NCI-H2171 (cell line): ENCODE results near the gene SLC26A4.

Experiments used
- DNase-seq: peaks from one replicate; lab custom pipeline; 2025; lab: John Stamatoyannopoulos, UW

Gene SLC26A4

GRCh38 chr7:107661081-107661864, 645 bp downstream of the SLC26A4 start:
- DNase-seq, result peak; percentile 68

- no peak for DNase-seq
Measured at GRCh38 chr7:107661865-107662379, 1.3 kb downstream of the SLC26A4 start.

- DNase-seq, result no peak
Measured at GRCh38 chr7:107663196-107663595, 2.6 kb downstream of the SLC26A4 start.

- DNase-seq, result no peak
Measured at GRCh38 chr7:107666790-107667189, 6.2 kb downstream of the SLC26A4 start.

GRCh38 chr7:107667341-107667740, 6.7 kb downstream of the SLC26A4 start:
- DNase-seq, result no peak

GRCh38 chr7:107668296-107668695, 7.7 kb downstream of the SLC26A4 start:
- DNase-seq, result no peak

- no peak for DNase-seq
Measured at GRCh38 chr7:107672183-107672582, 11.6 kb downstream of the SLC26A4 start.

GRCh38 chr7:107676249-107676648, 15.6 kb downstream of the SLC26A4 start:
- no peak for DNase-seq

GRCh38 chr7:107678110-107678753, 17.6 kb downstream of the SLC26A4 start:
- no peak for DNase-seq

- DNase-seq, result no peak
Measured at GRCh38 chr7:107680478-107680877, 19.9 kb downstream of the SLC26A4 start.

- DNase-seq, result no peak
Measured at GRCh38 chr7:107682886-107683285, 22.3 kb downstream of the SLC26A4 start.

GRCh38 chr7:107684287-107684686, 23.7 kb downstream of the SLC26A4 start:
- no peak for DNase-seq

- DNase-seq, result no peak
Measured at GRCh38 chr7:107684947-107685463, 24.4 kb downstream of the SLC26A4 start.

- no peak for DNase-seq
Measured at GRCh38 chr7:107686816-107687387, 26.3 kb downstream of the SLC26A4 start.

GRCh38 chr7:107687656-107688055, 27.0 kb downstream of the SLC26A4 start:
- no peak for DNase-seq

- no peak for DNase-seq
Measured at GRCh38 chr7:107689553-107689952, 28.9 kb downstream of the SLC26A4 start.

GRCh38 chr7:107690084-107690483, 29.5 kb downstream of the SLC26A4 start:
- DNase-seq, result no peak

- DNase-seq, result no peak
Measured at GRCh38 chr7:107690611-107691010, 30.0 kb downstream of the SLC26A4 start.

GRCh38 chr7:107691716-107692115, 31.1 kb downstream of the SLC26A4 start:
- no peak for DNase-seq

- DNase-seq, result no peak
Measured at GRCh38 chr7:107692501-107692900, 31.9 kb downstream of the SLC26A4 start.

- DNase-seq, result no peak
Measured at GRCh38 chr7:107693396-107693795, 32.8 kb downstream of the SLC26A4 start.

- no peak for DNase-seq
Measured at GRCh38 chr7:107694386-107694785, 33.8 kb downstream of the SLC26A4 start.
